GM23338 (cell line): ENCODE data around the gene PCSK5.

ENCODE experiments used
- CREB1 ChIP-seq: fragments of 250-450 bp; sonication (Bioruptor Pico); IDR thresholded peaks from 2 replicates; pipeline ENCODE4 v1.5.0; 2020; ENCODE audit warnings: low read depth, mild to moderate bottlenecking, moderate library complexity
- EZH2 ChIP-seq: fragments of 200-600 bp; sonication (generic); IDR thresholded peaks from one replicate; pipeline ENCODE4 v1.8.0; 2017; ENCODE audit warnings: antibody characterized with exemption, mild to moderate bottlenecking, low read depth; ENCODE audit not compliant: unreplicated experiment
- EZH2phosphoT487 ChIP-seq: fragments of 200-600 bp; sonication (generic); IDR thresholded peaks from one replicate; pipeline ENCODE4 v1.8.1; 2018; ENCODE audit warnings: antibody characterized with exemption; ENCODE audit not compliant: unreplicated experiment
- JUNB ChIP-seq: IDR thresholded peaks from one replicate; pipeline ENCODE4 v1.6.1; 2016; ENCODE audit warnings: antibody characterized with exemption; ENCODE audit not compliant: unreplicated experiment
- NANOG ChIP-seq: IDR thresholded peaks from 2 replicates; pipeline ENCODE4 v1.6.1; 2016; ENCODE audit warnings: antibody characterized with exemption, borderline replicate concordance
- POLR2AphosphoS5 ChIP-seq: IDR thresholded peaks from 2 replicates; pipeline ENCODE4 v1.6.1; 2016; ENCODE audit warnings: antibody characterized with exemption, low read depth
- ZNF114 ChIP-seq: fragments of 250-450 bp; sonication (Bioruptor Pico); IDR thresholded peaks from 2 replicates; pipeline ENCODE4 v1.5.0; 2020; ENCODE audit warnings: mild to moderate bottlenecking, moderate library complexity
- TF ChIP-seq, protein P1 (sequence below), 2 experiments: fragments of 200-600 bp in 1 of 2; sonication (generic) in 1 of 2; conservative IDR thresholded peaks; 2 replicates each; pipeline versions ENCODE4 v1.5.1 to v1.6.1; 2016 to 2017; ENCODE audit warnings: antibody characterized with exemption in 2 of 2, low read depth in 2 of 2, mild to moderate bottlenecking in 2 of 2, moderate library complexity in 1 of 2
- TF ChIP-seq, protein P2 (sequence below): IDR thresholded peaks from one replicate; pipeline ENCODE4 v1.6.1; 2018; ENCODE audit warnings: antibody characterized with exemption; ENCODE audit not compliant: unreplicated experiment
- TF ChIP-seq, protein P3 (sequence below): IDR thresholded peaks from 2 replicates; pipeline ENCODE4 v1.6.1; 2016; ENCODE audit warnings: antibody characterized with exemption

DNA sequence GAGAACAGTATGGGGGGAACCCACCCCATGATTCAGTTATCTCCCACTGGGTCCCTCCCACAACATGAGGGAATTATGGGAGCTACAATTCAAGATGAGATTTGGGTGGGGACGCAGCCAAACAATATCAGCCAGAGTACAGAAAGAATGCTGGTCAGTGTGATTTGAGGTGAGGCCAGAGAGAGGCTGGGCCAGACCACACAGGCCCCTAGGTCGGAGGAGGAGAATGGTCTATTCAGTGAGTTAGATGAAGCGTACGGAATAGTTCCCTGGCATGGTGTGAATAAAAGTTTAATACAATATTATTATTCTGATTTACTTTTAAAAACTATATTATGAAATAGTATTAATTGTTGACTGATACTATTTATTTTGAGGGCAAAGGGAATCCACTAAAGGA lies 39.7 kb downstream of the PCSK5 start:
- TF ChIP-seq POLR2AphosphoS5 (no peak), NANOG (no peak), EZH2 (no peak), CREB1 (CRISPR knock-in tag) (no peak), ZNF114 (CRISPR knock-in tag) (no peak), EZH2phosphoT487 (no peak), JUNB (no peak)
- TF ChIP-seq, protein P1, sequence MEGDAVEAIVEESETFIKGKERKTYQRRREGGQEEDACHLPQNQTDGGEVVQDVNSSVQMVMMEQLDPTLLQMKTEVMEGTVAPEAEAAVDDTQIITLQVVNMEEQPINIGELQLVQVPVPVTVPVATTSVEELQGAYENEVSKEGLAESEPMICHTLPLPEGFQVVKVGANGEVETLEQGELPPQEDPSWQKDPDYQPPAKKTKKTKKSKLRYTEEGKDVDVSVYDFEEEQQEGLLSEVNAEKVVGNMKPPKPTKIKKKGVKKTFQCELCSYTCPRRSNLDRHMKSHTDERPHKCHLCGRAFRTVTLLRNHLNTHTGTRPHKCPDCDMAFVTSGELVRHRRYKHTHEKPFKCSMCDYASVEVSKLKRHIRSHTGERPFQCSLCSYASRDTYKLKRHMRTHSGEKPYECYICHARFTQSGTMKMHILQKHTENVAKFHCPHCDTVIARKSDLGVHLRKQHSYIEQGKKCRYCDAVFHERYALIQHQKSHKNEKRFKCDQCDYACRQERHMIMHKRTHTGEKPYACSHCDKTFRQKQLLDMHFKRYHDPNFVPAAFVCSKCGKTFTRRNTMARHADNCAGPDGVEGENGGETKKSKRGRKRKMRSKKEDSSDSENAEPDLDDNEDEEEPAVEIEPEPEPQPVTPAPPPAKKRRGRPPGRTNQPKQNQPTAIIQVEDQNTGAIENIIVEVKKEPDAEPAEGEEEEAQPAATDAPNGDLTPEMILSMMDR (conservative IDR thresholded peaks at IDR 0.05; ENCODE audit: low read depth in 2 of 2), result no peak
- TF ChIP-seq, protein P2, sequence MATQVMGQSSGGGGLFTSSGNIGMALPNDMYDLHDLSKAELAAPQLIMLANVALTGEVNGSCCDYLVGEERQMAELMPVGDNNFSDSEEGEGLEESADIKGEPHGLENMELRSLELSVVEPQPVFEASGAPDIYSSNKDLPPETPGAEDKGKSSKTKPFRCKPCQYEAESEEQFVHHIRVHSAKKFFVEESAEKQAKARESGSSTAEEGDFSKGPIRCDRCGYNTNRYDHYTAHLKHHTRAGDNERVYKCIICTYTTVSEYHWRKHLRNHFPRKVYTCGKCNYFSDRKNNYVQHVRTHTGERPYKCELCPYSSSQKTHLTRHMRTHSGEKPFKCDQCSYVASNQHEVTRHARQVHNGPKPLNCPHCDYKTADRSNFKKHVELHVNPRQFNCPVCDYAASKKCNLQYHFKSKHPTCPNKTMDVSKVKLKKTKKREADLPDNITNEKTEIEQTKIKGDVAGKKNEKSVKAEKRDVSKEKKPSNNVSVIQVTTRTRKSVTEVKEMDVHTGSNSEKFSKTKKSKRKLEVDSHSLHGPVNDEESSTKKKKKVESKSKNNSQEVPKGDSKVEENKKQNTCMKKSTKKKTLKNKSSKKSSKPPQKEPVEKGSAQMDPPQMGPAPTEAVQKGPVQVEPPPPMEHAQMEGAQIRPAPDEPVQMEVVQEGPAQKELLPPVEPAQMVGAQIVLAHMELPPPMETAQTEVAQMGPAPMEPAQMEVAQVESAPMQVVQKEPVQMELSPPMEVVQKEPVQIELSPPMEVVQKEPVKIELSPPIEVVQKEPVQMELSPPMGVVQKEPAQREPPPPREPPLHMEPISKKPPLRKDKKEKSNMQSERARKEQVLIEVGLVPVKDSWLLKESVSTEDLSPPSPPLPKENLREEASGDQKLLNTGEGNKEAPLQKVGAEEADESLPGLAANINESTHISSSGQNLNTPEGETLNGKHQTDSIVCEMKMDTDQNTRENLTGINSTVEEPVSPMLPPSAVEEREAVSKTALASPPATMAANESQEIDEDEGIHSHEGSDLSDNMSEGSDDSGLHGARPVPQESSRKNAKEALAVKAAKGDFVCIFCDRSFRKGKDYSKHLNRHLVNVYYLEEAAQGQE, result no peak
- TF ChIP-seq, protein P3, sequence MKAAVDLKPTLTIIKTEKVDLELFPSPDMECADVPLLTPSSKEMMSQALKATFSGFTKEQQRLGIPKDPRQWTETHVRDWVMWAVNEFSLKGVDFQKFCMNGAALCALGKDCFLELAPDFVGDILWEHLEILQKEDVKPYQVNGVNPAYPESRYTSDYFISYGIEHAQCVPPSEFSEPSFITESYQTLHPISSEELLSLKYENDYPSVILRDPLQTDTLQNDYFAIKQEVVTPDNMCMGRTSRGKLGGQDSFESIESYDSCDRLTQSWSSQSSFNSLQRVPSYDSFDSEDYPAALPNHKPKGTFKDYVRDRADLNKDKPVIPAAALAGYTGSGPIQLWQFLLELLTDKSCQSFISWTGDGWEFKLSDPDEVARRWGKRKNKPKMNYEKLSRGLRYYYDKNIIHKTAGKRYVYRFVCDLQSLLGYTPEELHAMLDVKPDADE, result no peak
